ENCODE data around the gene ZNF132. TPM values are rescaled to one million over a fixed set of nuclear protein-coding genes. Genes with fewer than 3 reads are reported as not detected.

Gene ZNF132
- total and polyA plus RNA-seq, 9 of the 15 experiments (the other 6 are each of a cell fraction or from before 2014, with no cell fraction given), result 0.03 to 0.42 (median 0.10) TPM; not detected in 5

- TF ChIP-seq, protein P1, sequence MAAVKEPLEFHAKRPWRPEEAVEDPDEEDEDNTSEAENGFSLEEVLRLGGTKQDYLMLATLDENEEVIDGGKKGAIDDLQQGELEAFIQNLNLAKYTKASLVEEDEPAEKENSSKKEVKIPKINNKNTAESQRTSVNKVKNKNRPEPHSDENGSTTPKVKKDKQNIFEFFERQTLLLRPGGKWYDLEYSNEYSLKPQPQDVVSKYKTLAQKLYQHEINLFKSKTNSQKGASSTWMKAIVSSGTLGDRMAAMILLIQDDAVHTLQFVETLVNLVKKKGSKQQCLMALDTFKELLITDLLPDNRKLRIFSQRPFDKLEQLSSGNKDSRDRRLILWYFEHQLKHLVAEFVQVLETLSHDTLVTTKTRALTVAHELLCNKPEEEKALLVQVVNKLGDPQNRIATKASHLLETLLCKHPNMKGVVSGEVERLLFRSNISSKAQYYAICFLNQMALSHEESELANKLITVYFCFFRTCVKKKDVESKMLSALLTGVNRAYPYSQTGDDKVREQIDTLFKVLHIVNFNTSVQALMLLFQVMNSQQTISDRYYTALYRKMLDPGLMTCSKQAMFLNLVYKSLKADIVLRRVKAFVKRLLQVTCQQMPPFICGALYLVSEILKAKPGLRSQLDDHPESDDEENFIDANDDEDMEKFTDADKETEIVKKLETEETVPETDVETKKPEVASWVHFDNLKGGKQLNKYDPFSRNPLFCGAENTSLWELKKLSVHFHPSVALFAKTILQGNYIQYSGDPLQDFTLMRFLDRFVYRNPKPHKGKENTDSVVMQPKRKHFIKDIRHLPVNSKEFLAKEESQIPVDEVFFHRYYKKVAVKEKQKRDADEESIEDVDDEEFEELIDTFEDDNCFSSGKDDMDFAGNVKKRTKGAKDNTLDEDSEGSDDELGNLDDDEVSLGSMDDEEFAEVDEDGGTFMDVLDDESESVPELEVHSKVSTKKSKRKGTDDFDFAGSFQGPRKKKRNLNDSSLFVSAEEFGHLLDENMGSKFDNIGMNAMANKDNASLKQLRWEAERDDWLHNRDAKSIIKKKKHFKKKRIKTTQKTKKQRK (IDR thresholded peaks at IDR 0.05; ENCODE audit: borderline replicate concordance, low read depth, low read length), result no peak
- TF ChIP-seq MNT (conservative IDR thresholded peaks at IDR 0.05), result no peak
- TF ChIP-seq ATF7 (IDR thresholded peaks at IDR 0.05), result no peak
- TF ChIP-seq SMARCA4 (IDR thresholded peaks at IDR 0.05), result no peak
- TF ChIP-seq HIVEP1 (CRISPR knock-in tag; IDR thresholded peaks at IDR 0.05), result no peak
- no peak for TF ChIP-seq ZNF764 (CRISPR knock-in tag; IDR thresholded peaks at IDR 0.05; ENCODE audit: low read depth)
- TF ChIP-seq JUNB (CRISPR knock-in tag; conservative IDR thresholded peaks at IDR 0.05), result no peak
- no peak for TF ChIP-seq SRSF9 (IDR thresholded peaks at IDR 0.05; ENCODE audit: borderline replicate concordance, low read depth, low read length)
These were observed 15.4 kb upstream of the ZNF132 start (continued) for GRCh38 chr19:58455306-58455705.

All from K562 (cell line).